H1 (cell line): ENCODE results near the gene SNAPC1. TPM values are rescaled to one million over a fixed set of nuclear protein-coding genes. Genes with fewer than 3 reads are reported as not detected.

ENCODE experiments used
- CTCF ChIA-PET: fragments of 300-600 bp; sonication (Branson Sonifier 250); formaldehyde crosslinking; loops from one replicate; lab custom pipeline; 2021; ENCODE audit not compliant: partially characterized antibody; lab: Charles Lee
- POLR2A ChIA-PET: fragments of 300-600 bp; sonication (Branson Sonifier 250); formaldehyde crosslinking; loops from one replicate; lab custom pipeline; 2021; ENCODE audit warnings: inconsistent platforms; ENCODE audit not compliant: partially characterized antibody; lab: Charles Lee
- DNase-seq, 2 experiments: peaks; one replicate each; pipeline versions ENCODE4 v3.0.0 to v3.0.0-alpha.2; 2010 to 2022; ENCODE audit warnings: low spot score in 2 of 2, low read depth in 1 of 2, mixed read lengths in 1 of 2
- FAIRE-seq: peaks from 2 replicates; lab custom pipeline; 2011; peaks lifted over from hg19 to GRCh38; lab: Jason Lieb, UNC
- H2AFZ ChIP-seq: 2 replicates; pipeline ENCODE4 v1.8.1; 2012; ENCODE audit warnings: low read length, inconsistent platforms
- H2AK5ac ChIP-seq: 2 replicates; pipeline ENCODE4 v1.6.1; 2013; ENCODE audit warnings: low read depth, low read length
- H2BK120ac ChIP-seq: replicated peaks from 2 replicates; pipeline ENCODE3; 2013; ENCODE audit warnings: low read depth, low read length, inconsistent platforms
- H2BK12ac ChIP-seq: 2 replicates; pipeline ENCODE4 v1.6.1; 2013; ENCODE audit warnings: low read depth, low read length
- H2BK15ac ChIP-seq: 2 replicates; pipeline ENCODE4 v1.6.1; 2013; ENCODE audit warnings: low read length
- H2BK20ac ChIP-seq: 2 replicates; pipeline ENCODE4 v1.6.1; 2013; ENCODE audit warnings: low read length
- H2BK5ac ChIP-seq: 2 replicates; pipeline ENCODE4 v1.6.1; 2013; ENCODE audit warnings: low read depth, low read length
- H3K14ac ChIP-seq: 2 replicates; pipeline ENCODE4 v1.6.1; 2013; ENCODE audit warnings: inconsistent platforms; ENCODE audit not compliant: insufficient read length
- H3K18ac ChIP-seq: 2 replicates; pipeline ENCODE4 v1.6.1; 2013; ENCODE audit warnings: low read length; ENCODE audit errors: extremely low read depth
- H3K23ac ChIP-seq: 2 replicates; pipeline ENCODE4 v1.6.1; 2013; ENCODE audit warnings: inconsistent platforms; ENCODE audit not compliant: insufficient read length
- H3K23me2 ChIP-seq: 2 replicates; pipeline ENCODE4 v1.6.1; 2013; ENCODE audit warnings: low read depth, low read length
- H3K27ac ChIP-seq: 2 replicates; pipeline ENCODE4 v1.6.1; 2011; ENCODE audit warnings: low read depth, low read length, inconsistent platforms
- H3K27me3 ChIP-seq, 4 experiments: replicated peaks in 1 of 4; 1 replicate in 1 of 4; 2 replicates in 3 of 4; pipeline versions ENCODE4 v1.6.1 to v1.8.1; 2011 to 2013; ENCODE audit warnings: low read length in 3 of 4, mild to moderate bottlenecking in 3 of 4, inconsistent platforms in 2 of 4, mixed read lengths in 2 of 4, moderate library complexity in 1 of 4; ENCODE audit not compliant: control insufficient read depth in 3 of 4, insufficient read depth in 3 of 4; ENCODE audit errors: extremely low read depth in 1 of 4
- H3K36me3 ChIP-seq, 4 experiments: 2 replicates each; pipeline versions ENCODE4 v1.6.1 to v1.8.1; 2011 to 2013; ENCODE audit warnings: mild to moderate bottlenecking in 4 of 4, low read length in 3 of 4, moderate library complexity in 2 of 4, control low read depth in 1 of 4, inconsistent platforms in 1 of 4; ENCODE audit not compliant: insufficient read depth in 4 of 4, control insufficient read depth in 2 of 4
- H3K4ac ChIP-seq: replicated peaks from 2 replicates; pipeline ENCODE3; 2013; ENCODE audit warnings: low read length, low read depth, mixed read lengths, inconsistent platforms; ENCODE audit not compliant: insufficient read length
- H3K4me1 ChIP-seq, 4 experiments: replicated peaks in 1 of 4; 1 replicate in 1 of 4; 2 replicates in 3 of 4; pipeline versions ENCODE4 v1.6.1 to v1.8.1; 2011 to 2013; ENCODE audit warnings: low read length in 3 of 4, inconsistent platforms in 2 of 4, mixed read lengths in 1 of 4; ENCODE audit not compliant: insufficient read depth in 4 of 4, control insufficient read depth in 3 of 4
- H3K4me2 ChIP-seq, 2 experiments: 2 replicates each; pipeline versions ENCODE4 v1.6.1 to v1.8.1; 2011 to 2013; ENCODE audit warnings: low read depth in 2 of 2, low read length in 2 of 2, control low read depth in 1 of 2, inconsistent platforms in 1 of 2, mild to moderate bottlenecking in 1 of 2; ENCODE audit not compliant: insufficient read depth in 1 of 2
- H3K4me3 ChIP-seq, 4 experiments: fragments of 200-600, 300-600 bp in 1 of 4; sonication (generic), shearing (Covaris generic), sonication (Bioruptor Twin) in 1 of 4; 2 replicates each; pipeline versions ENCODE4 v1.5.1 to v1.8.1; 2011 to 2016; ENCODE audit warnings: low read length in 4 of 4, low read depth in 3 of 4, control low read depth in 2 of 4, inconsistent platforms in 2 of 4, mild to moderate bottlenecking in 2 of 4, mixed read lengths in 1 of 4, moderate library complexity in 1 of 4; ENCODE audit not compliant: insufficient read depth in 2 of 4; ENCODE audit errors: extremely low read depth in 1 of 4
- H3K56ac ChIP-seq: replicated peaks from 2 replicates; pipeline ENCODE3; 2013; ENCODE audit warnings: low read depth, mild to moderate bottlenecking, mixed read lengths, low read length, inconsistent platforms; ENCODE audit not compliant: insufficient read length
- H3K79me1 ChIP-seq: 2 replicates; pipeline ENCODE4 v1.6.1; 2013; ENCODE audit warnings: low read depth, low read length, control low read depth
- H3K79me2 ChIP-seq, 2 experiments: 2 replicates each; pipeline versions ENCODE4 v1.6.1 to v1.8.1; 2012 to 2013; ENCODE audit warnings: low read length in 2 of 2, mild to moderate bottlenecking in 2 of 2, inconsistent platforms in 1 of 2; ENCODE audit not compliant: insufficient read depth in 2 of 2, control insufficient read depth in 1 of 2
- H3K9ac ChIP-seq, 4 experiments: replicated peaks in 1 of 4; 1 replicate in 1 of 4; 2 replicates in 3 of 4; pipeline versions ENCODE4 v1.6.1 to v1.8.1; 2011 to 2013; ENCODE audit warnings: low read depth in 3 of 4, low read length in 3 of 4, control low read depth in 2 of 4, mild to moderate bottlenecking in 2 of 4, moderate library complexity in 2 of 4, inconsistent platforms in 1 of 4; ENCODE audit errors: extremely low read depth in 1 of 4
- H3K9me3 ChIP-seq, 2 experiments: 2 replicates each; pipeline versions ENCODE4 v1.6.1 to v1.8.1; 2012 to 2013; ENCODE audit warnings: mild to moderate bottlenecking in 2 of 2, moderate library complexity in 2 of 2, control low read depth in 1 of 2, inconsistent platforms in 1 of 2, low read depth in 1 of 2, low read length in 1 of 2, mixed read lengths in 1 of 2; ENCODE audit not compliant: insufficient read depth in 2 of 2
- H4K20me1 ChIP-seq, 2 experiments: replicated peaks in 1 of 2; 2 replicates each; pipeline versions ENCODE3 to v1.8.1; 2011 to 2013; ENCODE audit warnings: inconsistent platforms in 2 of 2, low read length in 2 of 2, mild to moderate bottlenecking in 1 of 2; ENCODE audit not compliant: insufficient read depth in 2 of 2, control insufficient read depth in 1 of 2
- H4K5ac ChIP-seq: 2 replicates; pipeline ENCODE4 v1.6.1; 2013; ENCODE audit warnings: low read length, low read depth, mixed read lengths, inconsistent platforms; ENCODE audit not compliant: insufficient read length
- H4K8ac ChIP-seq: 2 replicates; pipeline ENCODE4 v1.8.0; 2013; ENCODE audit warnings: mild to moderate bottlenecking, moderate library complexity, low read length, inconsistent platforms; ENCODE audit not compliant: insufficient read depth; ENCODE audit errors: extremely low read depth
- H4K91ac ChIP-seq: replicated peaks from 2 replicates; pipeline ENCODE3; 2013; ENCODE audit warnings: low read length, mixed read lengths, inconsistent platforms; ENCODE audit not compliant: insufficient read length
- BACH1 ChIP-seq: IDR thresholded peaks from 2 replicates; pipeline ENCODE4 v1.6.1; 2012; ENCODE audit warnings: low read length, improper control_type of control experiment
- BCL11A ChIP-seq, 2 experiments: IDR thresholded peaks; one replicate each; pipeline ENCODE4 v1.6.1; 2011; ENCODE audit warnings: low read depth in 2 of 2, low read length in 2 of 2, mild to moderate bottlenecking in 2 of 2
- MAFK ChIP-seq: IDR thresholded peaks from 2 replicates; pipeline ENCODE4 v1.6.1; 2012; ENCODE audit warnings: low read depth, mild to moderate bottlenecking, improper control_type of control experiment, low read length
- RXRA ChIP-seq: IDR thresholded peaks from 2 replicates; pipeline ENCODE4 v1.6.1; 2011; ENCODE audit warnings: low read depth, mild to moderate bottlenecking, low read length, moderate library complexity; ENCODE audit not compliant: insufficient read depth
- WGBS, 2 experiments: shearing (Covaris generic) in 1 of 2; methylation state at CpG; one replicate each; pipeline versions ENCODE4 v1.1.6 to v1.1.7; 2013 to 2015; ENCODE audit warnings: low lambda C conversion rate in 2 of 2, mixed read lengths in 2 of 2, inconsistent platforms in 1 of 2, low coverage in 1 of 2, missing lambda C conversion rate in 1 of 2; ENCODE audit not compliant: insufficient replicate concordance in 2 of 2, insufficient coverage in 1 of 2, insufficient read length in 1 of 2; ENCODE audit errors: extremely low coverage in 1 of 2, missing lambda C conversion rate in 1 of 2; 5-methylcytosine and 5-hydroxymethylcytosine counted together
- polyA plus RNA-seq, 7 experiments: library from polyadenylated mRNA; depleted of rRNA in 3 of 7; stranded (reverse) in 5 of 7; unstranded in 2 of 7; fragments of >200 nt in 5 of 7; fragments of 200-250 nt in 2 of 7; gene quantifications; 1 replicate in 5 of 7; 2 replicates in 1 of 7; 4 replicates in 1 of 7; pipeline versions ENCODE4 v1.2.1 to v1.2.3, GENCODE V29; 2011 to 2013; ENCODE audit warnings: missing spikeins in 2 of 7, mixed read lengths in 2 of 7
- total RNA-seq: library from RNA; stranded (reverse); fragmentation: NEBNext Ultra II Directional; extraction: Animal tissue kit (Norgen Biotek cat#: 25700); gene quantifications from 2 replicates; pipeline ENCODE4 v1.2.1, GENCODE V29; 2021

The SNAPC1 gene
- total and polyA plus RNA-seq, 2 of the 8 experiments (the other 6 are each of a cell fraction or from before 2014, with no cell fraction given) = 5.8 to 11.1 TPM

DNA sequence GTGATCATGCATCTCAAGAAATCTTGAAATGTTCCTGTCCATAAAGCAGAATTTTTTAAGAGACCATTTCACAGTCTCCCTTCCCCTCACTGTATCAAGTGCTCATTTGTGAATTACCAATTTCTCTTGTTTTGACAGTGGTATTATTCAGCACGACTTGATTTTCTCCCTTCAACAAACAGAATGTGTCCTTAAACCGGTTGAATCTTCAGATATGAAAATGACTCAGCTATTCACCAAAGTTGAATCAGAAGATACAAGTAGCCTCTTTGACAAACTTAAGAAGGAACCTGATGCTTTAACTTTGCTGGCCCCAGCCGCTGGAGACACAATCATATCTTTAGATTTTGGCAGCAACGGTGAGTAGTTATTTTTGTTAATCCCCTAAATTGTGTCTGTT is 25.5 kb upstream of the SNAPC1 start:
- H3K79me2 ChIP-seq = peaks cover 0 to 10% of the 10 kb centered on the region in 2 experiments; a peak in 1 of 4 replicates
- TF ChIP-seq BCL11A (IDR thresholded peaks at IDR 0.05; ENCODE audit: low read depth in 2 of 2, low read length in 2 of 2) (no peak), BACH1 (no peak), MAFK (no peak), RXRA (no peak)

More for the DNA sequence above, 25.5 kb upstream of the SNAPC1 start:
- no peak for DNase-seq
- H3K23ac ChIP-seq = no peak overlapping the region
- CTCF ChIA-PET = interaction anchor here (1.0 kb wide), 1 partner anchor 11 kb away, joined by 3 read pairs; no protein-coding TSS in a partner anchor
- no peaks in the 10 kb centered on the region for H3K4me1 ChIP-seq
- no peak overlapping the region for H3K14ac ChIP-seq
- FAIRE-seq = no peak
- H3K23me2 ChIP-seq = no peaks in the 10 kb centered on the region
- H2AK5ac ChIP-seq = no peak overlapping the region
- H2BK20ac ChIP-seq = no peak overlapping the region
- POLR2A ChIA-PET = no interaction called here
- no peak overlapping the region for H2BK120ac ChIP-seq
- no peak overlapping the region for H3K56ac ChIP-seq
- no peak overlapping the region for H4K8ac ChIP-seq
- no peak overlapping the region for H2BK5ac ChIP-seq
- 96% methylated on average over 4 of the region's 4 CpGs; no CpG with 5 or more reads in 1 of the 2 experiments for WGBS, 2 experiments
- H4K5ac ChIP-seq = no peak overlapping the region
- H3K27ac ChIP-seq = no peak overlapping the region
- no peak overlapping the region for H3K4ac ChIP-seq
- no peak overlapping the region for H2AFZ ChIP-seq
- H3K18ac ChIP-seq = no peak overlapping the region
- peaks cover 23 to 94% (median 74%) of the 10 kb centered on the region in 4 experiments for H3K36me3 ChIP-seq
- H4K20me1 ChIP-seq = peaks cover 0 to 2% of the 10 kb centered on the region in 2 experiments
- no peaks in the 10 kb centered on the region for H3K9me3 ChIP-seq
- peaks cover 3% of the 10 kb centered on the region; the same call in 1 of the 2 replicates for H3K79me1 ChIP-seq
- peaks cover 0 to 2% (median 0%) of the 10 kb centered on the region in 4 experiments; a peak in 1 of 7 replicates for H3K27me3 ChIP-seq
- H3K9ac ChIP-seq = no peak overlapping the region
- H3K4me2 ChIP-seq = no peak overlapping the region
- H4K91ac ChIP-seq = no peak overlapping the region
- H2BK15ac ChIP-seq = no peak overlapping the region
- no peak overlapping the region for H2BK12ac ChIP-seq
- no peak overlapping the region for H3K4me3 ChIP-seq
